Retina (tissue), 1 donor: Measurements from ENCODE around the gene SYTL1.
A peak's percentile ranks its signal among the peaks of the same experiment; 100 is the strongest.

Source experiments
- DNase-seq: peaks from one replicate; pipeline ENCODE4 v3.0.0-alpha.2; 2016

The SYTL1 gene

GRCh38 chr1:27348861-27349783 lies 7.3 kb downstream of the SYTL1 start:
- peak; percentile 73 for DNase-seq

- DNase-seq: peak; percentile 74
Measured at GRCh38 chr1:27349784-27350662, 8.2 kb downstream of the SYTL1 start.

- peak; percentile 74 for DNase-seq
Measured at GRCh38 chr1:27350663-27351540, 9.1 kb downstream of the SYTL1 start.

GRCh38 chr1:27351541-27352107 lies 9.8 kb downstream of the SYTL1 start:
- DNase-seq: no peak

GRCh38 chr1:27353166-27353565 lies 11.3 kb downstream of the SYTL1 start:
- no peak for DNase-seq

GRCh38 chr1:27353629-27354028 lies 11.8 kb downstream of the SYTL1 start:
- no peak for DNase-seq

- no peak for DNase-seq
Measured at GRCh38 chr1:27355683-27356082, 13.9 kb downstream of the SYTL1 start.

GRCh38 chr1:27356277-27356618 lies 14.4 kb downstream of the SYTL1 start:
- no peak for DNase-seq

- DNase-seq: no peak
Measured at GRCh38 chr1:27356619-27357280, 14.9 kb downstream of the SYTL1 start.

- DNase-seq: peak; percentile 94
Measured at GRCh38 chr1:27357281-27358037, 15.6 kb downstream of the SYTL1 start.

- no peak for DNase-seq
Measured at GRCh38 chr1:27358038-27358927, 16.5 kb downstream of the SYTL1 start.

GRCh38 chr1:27358928-27359313 lies 17.1 kb downstream of the SYTL1 start:
- no peak for DNase-seq

GRCh38 chr1:27359822-27360158 lies 18.0 kb downstream of the SYTL1 start:
- no peak for DNase-seq

GRCh38 chr1:27360159-27361043 lies 18.6 kb downstream of the SYTL1 start:
- DNase-seq: peak; percentile 83

GRCh38 chr1:27361044-27361402 lies 19.2 kb downstream of the SYTL1 start:
- DNase-seq: no peak

GRCh38 chr1:27361553-27361952 lies 19.7 kb downstream of the SYTL1 start:
- DNase-seq: no peak

GRCh38 chr1:27363766-27364695 lies 22.2 kb downstream of the SYTL1 start:
- DNase-seq: no peak
